ENCODE data around the gene CDKN2B.

CDKN2B gene

GRCh38 chr9:22022396-22022795, 13.3 kb upstream of the CDKN2B start:
- Histone ChIP-seq H3K9me3 (ENCODE audit: control insufficient read depth, insufficient read depth, low read depth, low read length) (no peaks in the 10 kb centered on the region; the same call in 1 of the 2 replicates), H3K36me3 (ENCODE audit: control insufficient read depth in 2 of 2, insufficient read depth in 1 of 2, low read length in 2 of 2) (peaks cover 0 to 6% of the 10 kb centered on the region in 2 experiments; a peak in 2 of 3 replicates), H3K4me1 (ENCODE audit: control insufficient read depth, insufficient read depth, low read length) (no peaks in the 10 kb centered on the region), H3K27ac (ENCODE audit: extremely low read depth, low read depth, low read length) (no peak overlapping the region), H3K4me3 (ENCODE audit: low read depth, low read length) (no peak overlapping the region)
- ChIA-PET POLR2A (no interaction called here), CTCF (no interaction called here)
- no peak for TF ChIP-seq ZBTB6 (tag by site-specific recombination; IDR thresholded peaks at IDR 0.05)
- TF ChIP-seq ZFP69B (tag by site-specific recombination; IDR thresholded peaks at IDR 0.05), result no peak
- 0 out of 2 replicates have a peak, but pooled peaks have one; percentile 31 for TF ChIP-seq TRIM28 (IDR thresholded peaks at IDR 0.05; ENCODE audit: borderline replicate concordance, low read length)
- TF ChIP-seq ZNF529 (tag by site-specific recombination; IDR thresholded peaks at IDR 0.05; ENCODE audit: insufficient replicate concordance), result peak; percentile 65
- TF ChIP-seq SETDB1 (IDR thresholded peaks at IDR 0.05; ENCODE audit: insufficient read length, low read length), result peak; percentile 74

DNA sequence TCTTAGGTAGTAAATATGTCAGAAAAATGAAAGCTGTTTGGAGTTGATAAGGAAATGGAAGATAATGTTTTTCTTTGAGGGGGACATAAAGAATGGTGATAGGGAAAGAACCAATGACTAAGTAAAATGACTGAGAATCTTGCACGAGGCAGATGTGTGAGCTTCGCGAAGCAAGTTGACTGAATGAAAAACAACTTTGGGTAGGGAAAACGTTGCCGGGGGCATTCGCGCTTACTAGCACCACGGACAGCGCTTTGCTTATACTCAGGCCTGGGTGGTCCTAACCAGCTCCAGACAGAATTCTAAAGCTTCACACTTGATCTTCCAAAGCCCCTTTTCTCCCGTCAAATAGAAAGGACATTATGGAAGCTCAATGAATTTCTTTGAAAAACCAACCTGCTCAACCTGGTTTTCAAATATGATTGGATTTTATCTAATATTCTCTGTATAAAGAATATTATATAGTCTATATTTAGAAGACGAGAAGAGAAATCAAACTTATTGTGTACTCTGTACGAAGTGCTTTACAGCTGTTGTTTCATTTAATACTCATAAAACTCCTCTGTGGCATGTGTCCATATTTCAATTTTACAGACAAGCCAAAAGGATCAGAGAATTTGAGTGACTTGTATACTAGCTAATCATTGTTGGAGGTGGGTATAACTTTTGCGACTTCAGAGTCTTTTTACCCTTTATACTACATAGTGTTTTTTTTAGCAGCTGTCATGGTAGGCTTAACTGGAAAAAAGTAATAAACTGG, 1.9 kb upstream of the CDKN2B start:
- CTCF ChIA-PET, result interaction anchor here (0.6 to 6.4 kb wide), 12 partner anchors 7 to 233 kb away, joined by 3 to 75 read pairs (median 4); no protein-coding TSS in a partner anchor
- peaks cover 6 to 16% of the 10 kb centered on the region in 2 experiments; a peak in 2 of 3 replicates for H3K36me3 ChIP-seq (ENCODE audit: control insufficient read depth in 2 of 2, insufficient read depth in 1 of 2, low read length in 2 of 2)
- H3K9me3 ChIP-seq (ENCODE audit: control insufficient read depth, insufficient read depth, low read depth, low read length), result no peaks in the 10 kb centered on the region
- no peak overlapping the region for H3K27ac ChIP-seq (ENCODE audit: extremely low read depth, low read depth, low read length)
- POLR2A ChIA-PET, result interaction anchor here (0.7 to 0.8 kb wide), 2 partner anchors 15 to 209 kb away, joined by 3 read pairs; partner anchors contain the start of gene MTAP
- TF ChIP-seq, protein P1, sequence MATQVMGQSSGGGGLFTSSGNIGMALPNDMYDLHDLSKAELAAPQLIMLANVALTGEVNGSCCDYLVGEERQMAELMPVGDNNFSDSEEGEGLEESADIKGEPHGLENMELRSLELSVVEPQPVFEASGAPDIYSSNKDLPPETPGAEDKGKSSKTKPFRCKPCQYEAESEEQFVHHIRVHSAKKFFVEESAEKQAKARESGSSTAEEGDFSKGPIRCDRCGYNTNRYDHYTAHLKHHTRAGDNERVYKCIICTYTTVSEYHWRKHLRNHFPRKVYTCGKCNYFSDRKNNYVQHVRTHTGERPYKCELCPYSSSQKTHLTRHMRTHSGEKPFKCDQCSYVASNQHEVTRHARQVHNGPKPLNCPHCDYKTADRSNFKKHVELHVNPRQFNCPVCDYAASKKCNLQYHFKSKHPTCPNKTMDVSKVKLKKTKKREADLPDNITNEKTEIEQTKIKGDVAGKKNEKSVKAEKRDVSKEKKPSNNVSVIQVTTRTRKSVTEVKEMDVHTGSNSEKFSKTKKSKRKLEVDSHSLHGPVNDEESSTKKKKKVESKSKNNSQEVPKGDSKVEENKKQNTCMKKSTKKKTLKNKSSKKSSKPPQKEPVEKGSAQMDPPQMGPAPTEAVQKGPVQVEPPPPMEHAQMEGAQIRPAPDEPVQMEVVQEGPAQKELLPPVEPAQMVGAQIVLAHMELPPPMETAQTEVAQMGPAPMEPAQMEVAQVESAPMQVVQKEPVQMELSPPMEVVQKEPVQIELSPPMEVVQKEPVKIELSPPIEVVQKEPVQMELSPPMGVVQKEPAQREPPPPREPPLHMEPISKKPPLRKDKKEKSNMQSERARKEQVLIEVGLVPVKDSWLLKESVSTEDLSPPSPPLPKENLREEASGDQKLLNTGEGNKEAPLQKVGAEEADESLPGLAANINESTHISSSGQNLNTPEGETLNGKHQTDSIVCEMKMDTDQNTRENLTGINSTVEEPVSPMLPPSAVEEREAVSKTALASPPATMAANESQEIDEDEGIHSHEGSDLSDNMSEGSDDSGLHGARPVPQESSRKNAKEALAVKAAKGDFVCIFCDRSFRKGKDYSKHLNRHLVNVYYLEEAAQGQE (tag by site-specific recombination; IDR thresholded peaks at IDR 0.05), result peak; percentile 91
- TF ChIP-seq ZNF626 (tag by site-specific recombination; IDR thresholded peaks at IDR 0.05), result no peak
- H3K4me1 ChIP-seq (ENCODE audit: control insufficient read depth, insufficient read depth, low read length), result peaks cover 3% of the 10 kb centered on the region; the same call in 1 of the 2 replicates
- no peak overlapping the region for H3K4me3 ChIP-seq (ENCODE audit: low read depth, low read length)

DNA sequence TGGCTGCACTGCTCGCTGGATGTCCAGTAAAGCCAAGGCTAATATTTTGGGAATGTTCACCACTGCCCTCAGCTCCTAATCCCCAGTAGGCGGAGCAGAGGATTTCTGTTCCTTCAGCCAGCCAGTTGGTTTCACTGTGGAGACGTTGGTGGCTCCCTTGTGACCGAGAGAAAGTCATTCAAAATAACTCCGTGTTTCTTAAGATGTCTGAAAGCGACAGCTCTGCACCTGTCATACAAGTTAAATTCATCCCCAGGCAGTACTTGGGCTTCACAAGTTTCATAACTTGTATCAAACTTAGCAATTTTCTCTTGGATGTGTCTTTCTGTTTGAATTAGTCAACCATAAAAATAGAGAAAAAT, 382 bp upstream of the CDKN2B start:
- ChIA-PET POLR2A (interaction anchor here (0.6 to 4.5 kb wide), 52 partner anchors 9 to 450 kb away, joined by 3 to 156 read pairs (median 8); partner anchors contain the start of genes CDKN2A, CDKN2B-AS1 and MTAP), CTCF (interaction anchor here (0.6 to 6.4 kb wide), 34 partner anchors 8 to 298 kb away, joined by 3 to 75 read pairs (median 6); partner anchors contain the start of genes CDKN2A and CDKN2B-AS1)
- no peaks in the 10 kb centered on the region for H3K9me3 ChIP-seq (ENCODE audit: control insufficient read depth, insufficient read depth, low read depth, low read length)
- 0 out of 2 replicates have a peak overlapping the region, but pooled peaks have one; percentile 27 for H3K27ac ChIP-seq (ENCODE audit: extremely low read depth, low read depth, low read length)
- TF ChIP-seq, protein P2, sequence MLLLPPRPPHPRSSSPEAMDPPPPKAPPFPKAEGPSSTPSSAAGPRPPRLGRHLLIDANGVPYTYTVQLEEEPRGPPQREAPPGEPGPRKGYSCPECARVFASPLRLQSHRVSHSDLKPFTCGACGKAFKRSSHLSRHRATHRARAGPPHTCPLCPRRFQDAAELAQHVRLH (tag by site-specific recombination; IDR thresholded peaks at IDR 0.05), result no peak
- TF ChIP-seq ZNF792 (tag by site-specific recombination; IDR thresholded peaks at IDR 0.05) (no peak), PRDM1 (tag by site-specific recombination; IDR thresholded peaks at IDR 0.05) (peak; percentile 34; the same call in 1 of the 2 replicates), MZF1 (tag by site-specific recombination; IDR thresholded peaks at IDR 0.05; ENCODE audit: borderline replicate concordance) (no peak)
- H3K4me1 ChIP-seq (ENCODE audit: control insufficient read depth, insufficient read depth, low read length), result peaks cover 3% of the 10 kb centered on the region; the same call in 1 of the 2 replicates
- peak overlapping the region; percentile 24 for H3K4me3 ChIP-seq (ENCODE audit: low read depth, low read length)
- H3K36me3 ChIP-seq (ENCODE audit: control insufficient read depth in 2 of 2, insufficient read depth in 1 of 2, low read length in 2 of 2), result peaks cover 6 to 24% of the 10 kb centered on the region in 2 experiments; a peak in 2 of 3 replicates
